Activated T-helper 2 cell treated with anti-CD3 and anti-CD28 coated beads, Interferon-gamma antibody, Interleukin-2, Interleukin-4, amounts not matched to agents 10 μg/mL and 5 μg/mL and 100 μg/mL, durations not matched to agents 14 hours and 24 hours and 36 hours (primary cell): ENCODE data around the gene RASL10B. TPM values are rescaled to one million over a fixed set of nuclear protein-coding genes. Genes with fewer than 3 reads are reported as not detected.

Experiments used
- DNase-seq: peaks from one replicate; pipeline ENCODE4 v3.0.0; 2021; ENCODE audit warnings: low spot score
- H3K27ac Mint-ChIP-seq: one replicate; pipeline ENCODE4 v1.8.0; 2021; ENCODE audit warnings: mixed read lengths
- H3K27me3 Mint-ChIP-seq: one replicate; pipeline ENCODE4 v1.8.0; 2021; ENCODE audit warnings: low read depth, mixed read lengths
- H3K36me3 Mint-ChIP-seq: one replicate; pipeline ENCODE4 v1.8.0; 2021; ENCODE audit warnings: low read depth, mixed read lengths
- H3K4me1 Mint-ChIP-seq: one replicate; pipeline ENCODE4 v1.8.0; 2021; ENCODE audit warnings: low read depth, mixed read lengths
- H3K4me3 Mint-ChIP-seq: one replicate; pipeline ENCODE4 v1.8.0; 2021; ENCODE audit warnings: low read depth, mild to moderate bottlenecking, moderate library complexity, mixed read lengths
- H3K9me3 Mint-ChIP-seq: one replicate; pipeline ENCODE4 v1.8.0; 2021; ENCODE audit warnings: mixed read lengths
- intact Hi-C: fragments of 100-400 bp; cut with micrococcal nuclease; formaldehyde crosslinking; loops from one replicate; pipeline ENCODE4 v1.15.1; 2023
- total RNA-seq: library from RNA; stranded (reverse); gene quantifications from 2 replicates; pipeline ENCODE4 v1.2.3, GENCODE V29; 2022

The RASL10B gene
- total RNA-seq, 1 donor from 2014 or later, result 1.2 TPM

DNA sequence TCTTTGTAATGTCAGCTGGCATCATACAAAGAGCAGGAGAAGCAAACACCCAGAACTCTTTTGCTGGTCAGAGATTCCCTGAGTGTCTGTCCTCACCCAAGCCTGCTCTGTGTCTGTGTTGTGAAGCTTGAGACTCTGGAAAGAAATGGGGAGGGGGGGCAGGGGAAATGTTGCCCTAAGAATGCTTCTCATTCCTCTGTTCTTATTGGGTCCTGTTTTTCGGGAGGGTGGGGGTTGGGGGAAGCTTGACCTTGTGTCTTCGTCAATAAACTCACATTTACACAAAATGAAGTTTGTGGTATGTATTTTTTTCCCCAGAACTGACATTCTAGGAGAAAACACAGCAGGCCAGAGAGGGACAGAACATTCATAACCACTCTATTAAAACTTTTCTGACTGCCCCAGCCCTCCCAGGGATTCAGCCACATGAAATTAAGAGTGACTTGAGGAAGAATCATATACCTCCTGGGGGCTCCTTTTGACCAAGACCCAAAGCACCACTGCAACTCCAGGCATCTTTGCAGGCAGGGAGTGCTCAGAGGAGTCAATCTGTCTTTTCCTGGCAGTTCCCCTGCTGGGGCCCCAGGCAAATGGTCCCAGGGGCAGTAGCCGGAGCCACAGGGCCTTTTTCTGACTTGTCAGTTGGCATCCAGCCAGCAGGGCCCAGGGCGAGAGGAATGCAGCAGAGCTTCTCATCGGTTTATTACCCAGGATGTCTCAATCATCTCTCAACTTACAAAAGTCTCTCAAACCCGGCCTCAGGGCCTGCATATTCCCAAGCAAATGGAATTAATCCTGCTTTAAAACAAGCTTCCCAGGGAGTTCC lies 5.1 kb upstream of the RASL10B start:
- peaks cover 10% of the 10 kb centered on the region for H3K27me3 Mint-ChIP-seq
- no peak for DNase-seq
- peaks cover 47% of the 10 kb centered on the region for H3K36me3 Mint-ChIP-seq
- H3K4me3 Mint-ChIP-seq, result no peak overlapping the region
- no peak overlapping the region for H3K27ac Mint-ChIP-seq
- H3K4me1 Mint-ChIP-seq, result peaks cover 9% of the 10 kb centered on the region
- H3K9me3 Mint-ChIP-seq, result no peaks in the 10 kb centered on the region
- intact Hi-C loops, result no loop called here

DNA sequence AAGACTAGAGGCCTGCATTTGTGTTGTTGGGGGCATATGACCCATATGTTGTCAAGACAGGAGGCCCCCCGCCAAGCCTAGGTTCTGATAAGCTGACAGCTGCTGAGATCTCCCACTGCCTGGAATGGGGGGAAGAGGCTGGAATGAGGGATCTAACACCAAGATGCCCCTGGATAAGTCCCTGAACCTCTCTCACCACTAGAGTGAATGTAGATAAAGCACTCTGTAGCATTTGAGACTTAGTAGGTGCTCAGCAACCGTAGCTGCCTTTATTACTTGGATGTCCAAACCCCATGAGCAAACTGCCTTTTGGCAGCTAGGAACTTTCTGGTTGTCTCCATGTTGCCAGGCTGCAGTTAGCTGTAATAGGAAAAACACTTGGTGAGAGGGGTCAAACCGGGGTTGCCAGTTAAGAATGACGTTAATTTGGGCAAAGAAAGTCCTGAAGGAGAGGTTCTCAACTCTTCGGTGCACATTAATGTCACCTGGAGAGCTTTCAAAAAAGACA lies 4.4 kb upstream of the RASL10B start:
- Mint-ChIP-seq H3K27me3 (peaks cover 11% of the 10 kb centered on the region), H3K9me3 (no peaks in the 10 kb centered on the region), H3K4me1 (peaks cover 9% of the 10 kb centered on the region), H3K36me3 (peaks cover 42% of the 10 kb centered on the region), H3K4me3 (no peak overlapping the region), H3K27ac (no peak overlapping the region)
- intact Hi-C loops, result no loop called here
- no peak for DNase-seq

DNA sequence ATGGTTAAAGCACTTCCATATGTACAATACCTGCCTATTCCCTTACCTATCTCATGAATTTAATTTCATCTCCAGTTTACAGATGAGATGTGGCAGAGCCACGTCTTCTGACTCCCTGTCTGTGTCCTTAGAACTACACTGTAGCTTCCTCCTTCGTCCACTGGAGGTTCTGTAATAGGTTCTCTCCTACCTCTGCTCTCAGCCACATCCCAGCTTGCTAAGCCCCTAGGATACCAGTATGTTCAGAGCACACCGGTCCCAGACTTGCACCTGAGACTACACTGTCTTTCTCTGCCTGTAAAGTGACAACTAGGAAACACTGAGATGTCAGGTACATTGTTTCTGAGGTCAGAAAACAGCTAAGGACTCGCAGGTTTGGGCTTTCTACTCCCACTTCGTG lies 3.8 kb upstream of the RASL10B start:
- intact Hi-C loops, result no loop called here
- no peak overlapping the region for H3K27ac Mint-ChIP-seq
- peaks cover 17% of the 10 kb centered on the region for H3K27me3 Mint-ChIP-seq
- H3K4me1 Mint-ChIP-seq, result peaks cover 9% of the 10 kb centered on the region
- H3K36me3 Mint-ChIP-seq, result peaks cover 41% of the 10 kb centered on the region
- DNase-seq, result no peak
- no peaks in the 10 kb centered on the region for H3K9me3 Mint-ChIP-seq
- H3K4me3 Mint-ChIP-seq, result no peak overlapping the region

DNA sequence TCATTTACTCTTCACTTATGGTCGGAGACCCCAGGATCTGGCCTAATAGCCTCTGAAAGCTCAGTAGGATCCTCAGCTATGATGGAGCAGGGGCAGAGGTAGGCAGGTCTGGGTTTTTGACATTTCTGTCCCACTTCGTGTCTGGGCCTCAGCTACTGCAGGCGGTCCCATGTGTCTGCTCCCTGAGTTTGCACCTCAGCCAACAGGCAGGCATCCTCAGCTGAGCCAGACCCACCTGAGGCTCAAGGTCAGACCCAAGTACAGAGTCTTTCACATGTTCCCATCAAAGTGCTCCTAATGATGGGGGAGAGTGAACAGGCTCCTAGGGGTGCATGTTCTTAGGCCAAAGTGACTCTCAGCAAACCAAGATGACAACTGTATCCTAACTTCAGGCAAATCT lies 2.9 kb upstream of the RASL10B start:
- Mint-ChIP-seq H3K27me3 (peaks cover 23% of the 10 kb centered on the region), H3K36me3 (peaks cover 33% of the 10 kb centered on the region), H3K4me3 (no peak overlapping the region), H3K9me3 (no peaks in the 10 kb centered on the region), H3K27ac (no peak overlapping the region), H3K4me1 (peaks cover 9% of the 10 kb centered on the region)
- intact Hi-C loops, result no loop called here
- no peak for DNase-seq

DNA sequence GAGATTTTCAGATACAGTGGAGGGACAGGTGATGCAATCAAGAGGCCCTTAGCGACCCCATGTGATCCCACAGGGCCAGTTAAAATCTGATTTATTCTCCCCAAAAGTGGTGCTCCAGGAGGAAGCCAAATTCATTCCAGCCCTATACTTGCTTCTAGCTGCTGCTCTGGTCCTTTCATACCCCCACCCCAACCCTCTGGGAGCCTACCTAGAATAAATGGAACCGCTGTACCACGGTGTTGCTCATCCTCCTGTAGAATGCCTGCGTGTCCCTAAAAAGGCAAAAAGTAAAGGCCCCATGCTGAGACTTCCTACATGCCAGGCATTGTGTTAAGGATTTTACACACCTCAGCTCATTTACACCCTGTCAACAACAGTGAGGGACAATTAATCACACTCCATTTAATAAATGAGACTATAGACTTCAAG lies 2.0 kb upstream of the RASL10B start:
- peaks cover 24% of the 10 kb centered on the region for H3K36me3 Mint-ChIP-seq
- intact Hi-C loops, result no loop called here
- no peak overlapping the region for H3K4me3 Mint-ChIP-seq
- no peaks in the 10 kb centered on the region for H3K9me3 Mint-ChIP-seq
- no peak for DNase-seq
- H3K27ac Mint-ChIP-seq, result no peak overlapping the region
- H3K27me3 Mint-ChIP-seq, result peaks cover 23% of the 10 kb centered on the region
- peaks cover 9% of the 10 kb centered on the region for H3K4me1 Mint-ChIP-seq

DNA sequence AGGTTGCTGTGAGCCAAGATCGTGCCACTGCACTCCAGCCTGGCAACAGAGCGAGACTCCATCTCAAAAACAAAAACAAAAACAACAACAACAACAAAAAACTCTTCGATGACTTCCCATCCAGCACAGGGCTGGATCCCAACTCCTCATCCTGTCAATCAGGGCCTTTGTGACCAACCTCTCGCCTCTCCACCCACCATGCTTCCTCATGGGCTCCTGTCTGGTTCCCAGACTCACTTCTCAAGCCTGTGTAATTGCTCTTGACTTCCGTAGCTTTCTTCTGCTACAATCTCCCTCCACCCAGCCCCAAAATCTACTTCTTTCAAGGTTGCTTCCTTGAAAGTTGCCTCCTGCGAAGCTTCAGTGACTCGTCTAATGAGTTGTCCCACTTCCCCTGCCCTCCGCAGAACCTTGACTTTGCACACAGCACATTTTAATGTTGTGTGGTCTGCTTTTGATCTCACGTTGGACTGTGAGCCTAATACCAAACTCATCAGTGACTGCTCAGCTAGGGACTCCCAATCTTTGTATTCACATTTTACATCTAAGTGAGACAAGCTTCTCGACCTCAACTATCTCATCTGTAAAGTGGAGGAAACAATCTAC lies 936 bp upstream of the RASL10B start:
- Mint-ChIP-seq H3K36me3 (peaks cover 14% of the 10 kb centered on the region), H3K27ac (no peak overlapping the region), H3K9me3 (no peaks in the 10 kb centered on the region), H3K27me3 (peaks cover 23% of the 10 kb centered on the region), H3K4me3 (peak overlapping the region; percentile 67), H3K4me1 (peaks cover 9% of the 10 kb centered on the region)
- intact Hi-C loops, result no loop called here
- DNase-seq, result no peak

DNA sequence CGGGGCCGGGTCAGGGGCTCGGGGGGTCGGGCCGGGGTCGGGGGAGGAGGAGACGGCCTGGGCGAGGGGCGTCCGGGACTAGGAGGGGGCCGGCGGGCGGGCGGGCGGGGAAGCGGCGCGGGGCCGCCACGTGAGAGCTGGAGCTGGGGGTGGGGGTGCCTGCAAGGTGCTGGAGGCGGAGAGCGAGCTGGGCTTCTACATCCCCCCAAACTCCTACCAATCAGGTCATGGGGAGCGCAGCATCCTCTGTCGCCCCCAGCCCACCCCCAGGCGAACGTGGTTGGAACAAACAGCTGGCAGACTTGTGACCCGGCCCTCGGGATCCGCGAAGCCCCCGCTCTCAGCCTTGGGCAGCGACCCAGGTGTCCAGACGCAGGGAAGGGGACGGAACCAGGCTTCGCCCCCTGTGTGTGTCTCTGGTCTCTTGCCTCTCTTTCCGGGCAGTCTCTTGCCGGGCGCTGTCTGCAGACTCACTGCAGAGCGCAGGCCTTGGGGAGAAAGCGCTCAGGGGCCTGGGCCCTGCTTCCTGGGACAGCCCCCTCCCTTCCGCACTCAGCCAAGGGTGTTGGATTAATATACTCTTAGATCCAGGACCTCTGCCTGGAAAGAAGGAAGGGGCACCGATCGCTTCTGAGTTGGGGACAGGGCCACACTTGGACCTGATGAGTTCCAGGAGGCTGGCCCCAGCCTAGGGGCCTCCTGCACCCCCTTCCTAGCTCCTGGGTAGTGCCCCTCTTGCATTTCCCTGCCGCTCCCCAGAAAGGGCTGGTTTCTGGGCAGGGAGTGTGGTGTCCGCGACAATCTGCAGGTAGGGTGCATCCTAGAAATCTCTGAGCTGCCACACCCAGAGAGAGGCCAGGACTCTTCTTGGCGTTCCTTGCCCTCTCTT lies 722 bp downstream of the RASL10B start:
- Mint-ChIP-seq H3K4me3 (peak overlapping the region; percentile 52), H3K27me3 (peaks cover 23% of the 10 kb centered on the region), H3K4me1 (peaks cover 9% of the 10 kb centered on the region), H3K9me3 (no peaks in the 10 kb centered on the region), H3K36me3 (peaks cover 8% of the 10 kb centered on the region), H3K27ac (no peak overlapping the region)
- no peak for DNase-seq
- intact Hi-C loops, result no loop called here

DNA sequence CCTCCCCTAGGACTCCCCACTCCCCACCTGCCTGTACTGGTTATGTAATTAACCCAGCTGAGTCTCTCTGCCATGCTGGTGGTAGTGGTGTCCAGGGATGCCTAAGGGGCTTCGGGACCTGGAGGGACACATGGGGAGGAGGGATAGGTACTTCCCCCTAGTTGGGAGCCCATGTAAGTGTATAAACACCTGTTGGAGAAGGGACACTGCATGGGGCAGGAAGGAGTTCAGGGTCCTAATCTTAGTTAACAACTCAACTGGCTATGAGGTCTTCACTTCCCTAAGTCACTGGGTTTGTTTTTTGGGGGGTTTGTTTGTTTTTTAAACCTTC lies 1.3 kb downstream of the RASL10B start:
- H3K27ac Mint-ChIP-seq, result no peak overlapping the region
- no peaks in the 10 kb centered on the region for H3K9me3 Mint-ChIP-seq
- H3K36me3 Mint-ChIP-seq, result peaks cover 8% of the 10 kb centered on the region
- H3K4me3 Mint-ChIP-seq, result peak overlapping the region; percentile 52
- peaks cover 9% of the 10 kb centered on the region for H3K4me1 Mint-ChIP-seq
- DNase-seq, result no peak
- H3K27me3 Mint-ChIP-seq, result peaks cover 23% of the 10 kb centered on the region
- intact Hi-C loops, result no loop called here

DNA sequence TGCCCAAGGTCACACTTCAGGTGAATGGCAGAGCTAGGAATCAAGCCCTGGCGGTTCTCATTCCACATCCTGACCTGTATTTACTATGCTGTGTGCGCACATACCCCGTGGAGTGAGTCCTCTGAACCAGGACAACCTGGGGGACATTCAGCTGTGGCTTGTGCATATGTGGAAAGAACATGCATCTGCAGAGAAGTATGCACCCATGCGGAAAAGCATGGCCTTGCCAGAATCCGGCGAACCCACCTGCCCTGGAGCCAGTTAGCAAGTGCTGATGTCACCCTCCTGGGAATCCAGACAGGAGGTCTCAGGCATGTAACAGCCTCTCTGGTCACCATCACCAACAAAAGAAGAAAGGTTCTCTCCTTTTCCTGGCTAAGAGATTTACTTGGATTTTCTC lies 1.9 kb downstream of the RASL10B start:
- intact Hi-C loops, result no loop called here
- H3K9me3 Mint-ChIP-seq, result no peaks in the 10 kb centered on the region

DNA sequence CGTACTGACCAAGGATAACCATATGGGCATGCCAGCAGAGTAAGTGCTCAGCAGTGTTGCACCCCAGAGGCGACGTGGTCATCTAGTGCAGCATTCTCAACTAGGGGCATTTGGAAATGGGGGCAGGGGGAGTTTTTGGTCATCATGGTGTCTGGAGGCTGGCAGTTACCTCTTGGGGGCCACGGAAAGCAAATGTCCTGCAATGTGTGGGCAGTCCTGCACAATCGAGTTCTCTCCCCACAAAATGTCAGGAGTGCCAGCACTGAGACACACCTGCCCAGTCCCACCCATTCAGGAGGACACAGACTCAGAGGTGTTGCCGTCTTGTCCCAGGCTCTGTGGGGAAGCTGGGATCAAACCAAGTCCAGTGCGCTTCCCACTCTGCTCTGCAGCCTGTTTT lies 3.0 kb downstream of the RASL10B start:
- DNase-seq, result no peak
- H3K27ac Mint-ChIP-seq, result no peak overlapping the region
- H3K36me3 Mint-ChIP-seq, result peaks cover 8% of the 10 kb centered on the region
- H3K4me1 Mint-ChIP-seq, result peaks cover 9% of the 10 kb centered on the region
- peaks cover 26% of the 10 kb centered on the region for H3K27me3 Mint-ChIP-seq
- intact Hi-C loops, result no loop called here
- no peaks in the 10 kb centered on the region for H3K9me3 Mint-ChIP-seq
- H3K4me3 Mint-ChIP-seq, result no peak overlapping the region

More for the DNA sequence above, 1.9 kb downstream of the RASL10B start:
- Mint-ChIP-seq H3K27me3 (peaks cover 23% of the 10 kb centered on the region), H3K36me3 (peaks cover 8% of the 10 kb centered on the region), H3K4me1 (peaks cover 9% of the 10 kb centered on the region), H3K4me3 (no peak overlapping the region), H3K27ac (no peak overlapping the region)
- DNase-seq, result no peak

DNA sequence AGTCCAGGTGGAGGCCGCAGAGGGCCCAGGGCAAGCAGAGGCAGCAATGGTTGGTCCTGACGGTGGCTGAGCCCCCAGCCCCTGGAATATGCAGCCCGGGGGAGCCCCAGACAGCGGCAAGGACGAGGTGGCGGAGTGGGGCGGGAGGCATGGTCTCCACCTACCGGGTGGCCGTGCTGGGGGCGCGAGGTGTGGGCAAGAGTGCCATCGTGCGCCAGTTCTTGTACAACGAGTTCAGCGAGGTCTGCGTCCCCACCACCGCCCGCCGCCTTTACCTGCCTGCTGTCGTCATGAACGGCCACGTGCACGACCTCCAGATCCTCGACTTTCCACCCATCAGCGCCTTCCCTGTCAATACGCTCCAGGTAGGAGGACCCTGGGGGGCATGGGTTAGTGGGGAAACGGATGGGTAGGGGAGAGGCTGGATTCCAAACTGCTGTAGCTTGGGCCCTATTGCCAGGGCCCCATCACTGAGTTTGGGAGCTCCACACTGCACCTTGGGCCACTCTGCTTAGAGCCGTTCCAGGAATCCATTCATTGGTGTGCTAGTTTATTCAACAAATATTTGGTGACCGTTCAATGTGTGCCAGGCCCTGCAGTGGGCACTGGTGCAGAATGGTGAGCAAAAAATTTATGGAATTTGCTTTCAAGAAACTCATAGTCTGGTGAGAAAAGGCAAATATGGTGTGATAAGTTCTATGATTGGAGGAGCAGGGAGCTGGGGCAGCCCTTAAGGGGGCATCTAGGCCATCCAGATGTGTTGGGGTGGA lies 3.8 kb downstream of the RASL10B start:
- Mint-ChIP-seq H3K36me3 (peaks cover 8% of the 10 kb centered on the region), H3K27ac (no peak overlapping the region), H3K9me3 (no peaks in the 10 kb centered on the region), H3K4me1 (peaks cover 9% of the 10 kb centered on the region), H3K27me3 (peaks cover 34% of the 10 kb centered on the region), H3K4me3 (no peak overlapping the region)
- DNase-seq, result no peak
- intact Hi-C loops, result no loop called here

DNA sequence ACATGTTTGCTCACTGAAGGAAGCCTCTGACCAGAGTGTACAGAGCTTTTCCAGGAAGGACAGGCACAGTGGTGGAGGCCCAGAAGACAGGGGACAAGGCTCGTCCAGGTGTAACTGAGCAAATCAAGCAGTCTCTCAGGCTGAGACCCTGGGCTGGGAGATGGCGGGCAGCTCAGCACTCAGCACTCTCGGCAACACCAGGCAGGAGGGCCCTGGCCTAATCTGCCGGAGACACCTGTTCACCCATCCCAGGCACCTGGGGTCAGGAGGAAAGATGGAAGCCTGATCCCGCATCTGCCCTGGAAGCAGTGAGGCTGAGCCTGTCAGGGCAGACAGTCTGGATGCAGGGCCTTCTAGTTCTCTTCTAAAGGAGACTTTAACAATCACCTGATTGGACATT lies 4.8 kb downstream of the RASL10B start:
- Mint-ChIP-seq H3K27me3 (peaks cover 30% of the 10 kb centered on the region), H3K9me3 (no peaks in the 10 kb centered on the region), H3K4me3 (no peak overlapping the region), H3K27ac (no peak overlapping the region), H3K36me3 (no peaks in the 10 kb centered on the region), H3K4me1 (no peaks in the 10 kb centered on the region)
- no peak for DNase-seq
- intact Hi-C loops, result no loop called here
